Measurements from ENCODE around the gene ATG101. TPM values are rescaled to one million over a fixed set of nuclear protein-coding genes. Genes with fewer than 3 reads are reported as not detected.

The ATG101 gene
- total RNA-seq, 1 donor from 2014 or later = 27.7 TPM

DNA sequence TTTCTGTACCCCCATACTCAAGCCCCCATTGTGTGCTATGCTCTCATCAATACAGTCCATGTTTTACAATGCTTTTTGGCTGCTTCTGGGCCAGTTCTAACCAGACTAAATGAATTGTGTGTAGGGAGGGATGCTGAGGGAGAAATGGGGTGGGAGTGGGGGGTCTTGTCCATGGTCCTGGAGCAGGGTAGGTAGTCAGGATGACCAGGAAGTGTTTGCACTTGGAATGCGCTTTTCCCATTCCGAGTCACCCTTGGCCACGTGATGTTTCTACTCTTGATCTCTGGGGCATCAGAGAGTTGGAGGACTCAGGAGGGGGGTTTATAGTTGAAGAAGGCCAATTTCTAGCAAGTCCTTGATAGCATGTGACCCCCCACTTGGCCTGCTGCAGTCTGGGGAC is 8.5 kb downstream of the ATG101 start:
- H3K27me3 ChIP-seq = no peaks in the 10 kb centered on the region
- H3K4me3 ChIP-seq = no peak overlapping the region
- H3K4me1 ChIP-seq = peaks cover 40% of the 10 kb centered on the region
- TF ChIP-seq POLR2AphosphoS5 (IDR thresholded peaks at IDR 0.05; ENCODE audit: insufficient read depth in 1 of 2, low read depth in 1 of 2) (no peak), POLR2A (IDR thresholded peaks at IDR 0.05) (no peak)
- TF ChIP-seq, protein P1, sequence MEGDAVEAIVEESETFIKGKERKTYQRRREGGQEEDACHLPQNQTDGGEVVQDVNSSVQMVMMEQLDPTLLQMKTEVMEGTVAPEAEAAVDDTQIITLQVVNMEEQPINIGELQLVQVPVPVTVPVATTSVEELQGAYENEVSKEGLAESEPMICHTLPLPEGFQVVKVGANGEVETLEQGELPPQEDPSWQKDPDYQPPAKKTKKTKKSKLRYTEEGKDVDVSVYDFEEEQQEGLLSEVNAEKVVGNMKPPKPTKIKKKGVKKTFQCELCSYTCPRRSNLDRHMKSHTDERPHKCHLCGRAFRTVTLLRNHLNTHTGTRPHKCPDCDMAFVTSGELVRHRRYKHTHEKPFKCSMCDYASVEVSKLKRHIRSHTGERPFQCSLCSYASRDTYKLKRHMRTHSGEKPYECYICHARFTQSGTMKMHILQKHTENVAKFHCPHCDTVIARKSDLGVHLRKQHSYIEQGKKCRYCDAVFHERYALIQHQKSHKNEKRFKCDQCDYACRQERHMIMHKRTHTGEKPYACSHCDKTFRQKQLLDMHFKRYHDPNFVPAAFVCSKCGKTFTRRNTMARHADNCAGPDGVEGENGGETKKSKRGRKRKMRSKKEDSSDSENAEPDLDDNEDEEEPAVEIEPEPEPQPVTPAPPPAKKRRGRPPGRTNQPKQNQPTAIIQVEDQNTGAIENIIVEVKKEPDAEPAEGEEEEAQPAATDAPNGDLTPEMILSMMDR (IDR thresholded peaks at IDR 0.05) = no peak
- no peak overlapping the region for H3K27ac ChIP-seq
- intact Hi-C loops (cut with DNase I) = no loop called here
- DNase-seq (ENCODE audit: extremely low spot score in 2 of 2) = no peak
- peaks cover 0 to 45% of the 10 kb centered on the region in 2 donors for H3K36me3 ChIP-seq
- H3K9me3 ChIP-seq = no peaks in the 10 kb centered on the region

DNA sequence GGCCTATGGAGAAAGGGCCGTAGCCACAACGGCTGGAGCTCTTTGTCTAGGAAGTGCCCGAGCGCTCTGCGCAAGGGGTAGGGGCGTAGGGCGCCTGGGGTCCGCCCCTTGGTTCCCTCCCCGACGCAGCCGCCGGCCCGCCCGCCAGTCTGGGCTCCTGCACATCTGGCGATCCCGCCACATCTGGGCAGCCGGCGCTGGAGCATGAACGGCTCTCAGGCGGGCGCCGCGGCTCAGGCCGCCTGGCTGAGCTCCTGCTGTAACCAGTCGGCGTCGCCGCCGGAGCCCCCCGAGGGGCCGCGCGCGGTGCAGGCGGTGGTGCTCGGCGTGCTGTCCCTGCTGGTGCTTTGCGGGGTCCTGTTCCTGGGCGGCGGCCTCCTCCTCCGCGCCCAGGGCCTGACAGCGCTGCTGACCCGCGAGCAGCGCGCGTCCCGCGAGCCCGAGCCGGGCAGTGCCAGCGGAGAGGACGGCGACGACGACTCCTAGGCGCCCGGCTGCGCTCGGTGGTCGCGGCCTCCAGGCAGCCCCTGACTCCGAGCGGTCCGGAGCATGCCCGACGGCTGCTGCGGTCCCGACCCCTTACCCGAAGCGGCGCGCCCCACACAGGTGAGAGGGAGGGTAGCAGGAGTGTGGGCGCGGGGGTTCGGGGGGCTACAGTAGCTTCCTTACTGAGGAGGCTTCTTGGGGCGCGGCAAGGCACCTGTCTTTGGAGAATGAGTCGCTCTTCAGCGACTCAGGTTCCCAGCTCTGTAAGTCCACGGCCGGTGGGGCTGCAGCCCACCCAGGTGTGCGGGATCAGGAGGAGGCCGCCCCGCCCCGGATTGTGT is 10.0 kb downstream of the ATG101 start, which contains the start of gene SMIM41:
Gene SMIM41 (plus strand): TSS at position 129 of the 827 bp plus-strand sequence. CDS start 76 bp downstream, at position 205.
- no peak for DNase-seq (ENCODE audit: extremely low spot score in 2 of 2)
- peak within 1 kb of the TSS; percentile 68 for H3K27ac ChIP-seq
- TF ChIP-seq, protein P1 (IDR thresholded peaks at IDR 0.05) = no peak
- no peak for TF ChIP-seq POLR2A (IDR thresholded peaks at IDR 0.05)
- no peak for TF ChIP-seq POLR2AphosphoS5 (IDR thresholded peaks at IDR 0.05; ENCODE audit: insufficient read depth in 1 of 2, low read depth in 1 of 2)
- H3K36me3 ChIP-seq = peaks cover 0 to 32% of the 10 kb centered on the region in 2 donors
- peak within 1 kb of the TSS; percentile 6 to 41 for H3K4me3 ChIP-seq
- H3K4me1 ChIP-seq = peaks cover 33% of the 10 kb centered on the region
- no peaks in the 10 kb centered on the region for H3K9me3 ChIP-seq
- intact Hi-C loops (cut with DNase I) = loop anchor here (5.0 kb wide), 1 partner anchor 52 kb away; no protein-coding TSS in a partner anchor
- H3K27me3 ChIP-seq = no peaks in the 10 kb centered on the region

DNA sequence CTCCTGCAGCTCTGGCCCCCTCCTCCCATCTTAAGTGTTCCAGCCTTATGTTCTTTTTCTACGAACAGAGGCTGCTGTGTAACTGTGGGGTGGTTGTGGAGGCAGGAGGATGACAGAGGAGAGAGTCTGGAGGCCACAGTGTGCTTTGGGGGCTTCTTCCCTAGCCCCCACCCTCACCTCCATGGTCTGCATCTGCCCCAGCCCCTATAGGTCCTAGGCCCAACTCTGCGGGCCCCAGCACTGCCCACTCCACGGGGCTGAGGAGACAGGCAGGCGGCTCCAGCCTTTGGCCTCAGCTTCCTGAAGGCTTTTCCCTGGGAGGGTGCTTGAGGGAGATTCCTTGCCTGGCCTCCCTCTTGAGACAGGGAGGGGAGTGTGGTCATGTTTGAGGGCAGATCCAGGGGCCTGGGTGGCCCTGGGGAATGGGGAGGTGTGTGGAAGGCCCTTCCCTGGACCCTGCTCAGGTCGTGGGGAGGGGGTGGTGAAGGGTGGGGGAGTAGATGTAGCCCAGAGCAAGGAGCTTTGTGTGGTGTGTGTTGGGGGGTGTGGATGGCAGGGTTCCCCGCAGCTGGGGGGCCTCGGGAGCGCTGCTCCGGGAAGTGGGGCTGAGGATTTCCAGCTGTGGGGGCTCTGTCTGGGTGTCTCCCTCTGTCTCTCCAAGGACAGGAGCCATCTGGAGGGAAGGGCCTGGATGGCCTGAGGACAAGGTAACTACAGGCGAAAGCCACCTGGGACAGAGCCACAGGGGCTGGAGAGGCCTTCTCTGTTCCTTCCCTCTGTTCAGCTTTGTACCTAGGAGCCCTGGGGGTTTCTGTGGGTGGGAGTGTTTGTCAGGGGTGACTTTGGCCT is 10.8 kb downstream of the ATG101 start:
- Histone ChIP-seq H3K27me3 (no peaks in the 10 kb centered on the region), H3K36me3 (peaks cover 0 to 24% of the 10 kb centered on the region in 2 donors), H3K27ac (peak overlapping the region; percentile 68), H3K4me3 (peak overlapping the region in 1 of 2 donors; percentile 41), H3K4me1 (peaks cover 33% of the 10 kb centered on the region), H3K9me3 (no peaks in the 10 kb centered on the region)
- TF ChIP-seq POLR2A (IDR thresholded peaks at IDR 0.05) = no peak
- no peak for TF ChIP-seq POLR2AphosphoS5 (IDR thresholded peaks at IDR 0.05; ENCODE audit: insufficient read depth in 1 of 2, low read depth in 1 of 2)
- TF ChIP-seq, protein P1 (IDR thresholded peaks at IDR 0.05) = no peak
- no peak for DNase-seq (ENCODE audit: extremely low spot score in 2 of 2)
- intact Hi-C loops (cut with DNase I) = loop anchor here (5.0 kb wide), 1 partner anchor 53 kb away; no protein-coding TSS in a partner anchor

DNA sequence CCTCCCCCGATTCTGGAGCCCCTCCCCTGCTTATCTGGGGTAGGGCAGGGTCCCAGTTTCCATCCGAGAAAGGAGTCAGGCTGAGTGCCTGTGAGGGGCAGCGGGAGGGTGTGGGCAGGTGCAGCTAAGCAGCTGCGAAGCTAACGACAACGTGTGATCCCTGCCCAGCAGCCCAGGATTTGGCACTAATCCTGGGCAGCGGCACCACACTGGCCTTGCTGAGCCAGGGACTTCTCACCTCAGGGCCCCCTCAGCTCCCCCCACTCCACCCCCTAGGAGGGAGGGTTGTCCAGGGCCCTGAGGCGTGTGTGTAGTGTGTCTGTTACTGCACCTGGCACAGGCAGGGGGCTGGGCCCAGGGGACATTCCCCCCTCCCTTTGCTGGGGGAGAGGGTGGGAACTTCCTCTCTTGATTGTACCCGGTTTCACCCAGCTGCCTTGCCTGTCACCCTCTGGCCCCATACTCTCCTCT is 11.5 kb downstream of the ATG101 start:
- H3K9me3 ChIP-seq = no peaks in the 10 kb centered on the region
- DNase-seq (ENCODE audit: extremely low spot score in 2 of 2) = no peak
- intact Hi-C loops (cut with DNase I) = loop anchor here (5.0 kb wide), 1 partner anchor 54 kb away; no protein-coding TSS in a partner anchor
- H3K36me3 ChIP-seq = peaks cover 0 to 17% of the 10 kb centered on the region in 2 donors
- H3K4me3 ChIP-seq = peak overlapping the region in 1 of 2 donors; percentile 7
- no peak for TF ChIP-seq POLR2AphosphoS5 (IDR thresholded peaks at IDR 0.05; ENCODE audit: insufficient read depth in 1 of 2, low read depth in 1 of 2)
- TF ChIP-seq, protein P1 (IDR thresholded peaks at IDR 0.05) = no peak
- TF ChIP-seq POLR2A (IDR thresholded peaks at IDR 0.05) = no peak
- H3K27me3 ChIP-seq = no peaks in the 10 kb centered on the region
- H3K4me1 ChIP-seq = peaks cover 33% of the 10 kb centered on the region
- H3K27ac ChIP-seq = peak overlapping the region; percentile 68

Data from vagina (tissue), 2 donors.